ENCODE measurements around the gene SFMBT2. TPM values are rescaled to one million over a fixed set of nuclear protein-coding genes. Genes with fewer than 3 reads are reported as not detected.
A peak's percentile ranks its signal among the peaks of the same experiment; 100 is the strongest.

Gene SFMBT2
- total and polyA plus RNA-seq, 10 of the 15 experiments (the other 5 are each of a cell fraction or from before 2014, with no cell fraction given), result 2.8 to 29.6 (median 15.1) TPM

DNA sequence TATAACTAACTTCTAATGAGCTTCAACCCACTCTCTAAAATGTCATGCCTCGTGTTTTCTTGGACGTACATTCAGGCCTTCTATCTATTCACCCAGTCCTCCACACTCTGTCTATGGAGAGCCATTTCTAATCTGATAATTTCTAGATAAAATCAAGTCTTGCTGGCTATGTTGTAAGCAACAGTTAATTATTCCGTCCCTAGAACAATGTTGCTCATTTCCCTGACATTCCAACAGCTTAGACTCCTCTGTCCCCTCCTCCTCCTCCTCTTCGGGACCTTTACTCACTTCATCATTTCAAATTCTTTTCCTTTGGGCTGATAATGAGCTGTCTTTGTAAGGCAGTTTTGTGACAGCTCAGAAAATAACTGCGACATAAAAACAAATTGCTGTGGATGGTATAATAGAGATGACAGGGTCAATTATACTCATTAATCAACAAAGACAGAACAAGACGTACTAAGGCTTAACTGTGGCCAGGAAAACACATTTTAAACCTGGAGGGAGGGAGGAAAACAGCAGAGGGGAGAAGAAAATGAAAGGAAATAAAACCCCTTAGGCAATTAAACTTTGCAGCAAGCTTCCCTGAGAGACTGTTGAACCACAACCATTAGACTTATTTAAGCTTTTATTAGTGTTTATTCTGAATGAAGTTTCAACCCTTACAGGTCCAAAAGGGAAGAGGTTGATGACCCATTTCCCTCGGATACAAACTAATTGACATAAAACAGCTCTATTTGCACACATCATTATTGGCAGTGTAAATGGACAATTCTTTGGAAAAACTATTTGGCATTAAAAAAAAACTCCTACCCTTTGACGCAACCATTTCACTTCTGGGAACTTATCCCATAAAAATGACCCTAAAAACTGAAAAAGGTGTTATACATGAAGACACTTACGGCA lies 179.1 kb downstream of the SFMBT2 start:
- BruUV-seq (replicated peaks), result TSS peak; percentile 5
- 98% methylated on average over 9 of the region's 9 CpGs for WGBS (ENCODE audit: insufficient coverage, insufficient replicate concordance, low lambda C conversion rate, missing lambda C conversion rate)
- in situ Hi-C loops (cut with MboI), result no loop called here
- no peak for TF ChIP-seq SUZ12 (IDR thresholded peaks at IDR 0.05; ENCODE audit: unreplicated experiment)
- no peak for TF ChIP-seq CREM (IDR thresholded peaks at IDR 0.05; ENCODE audit: low read depth)
- TF ChIP-seq ZNF274 (IDR thresholded peaks at IDR 0.05; ENCODE audit: insufficient read depth, insufficient read length), result no peak
- no peak for TF ChIP-seq YBX1 (IDR thresholded peaks at IDR 0.05)
- no peak for TF ChIP-seq MYB (IDR thresholded peaks at IDR 0.05; ENCODE audit: borderline replicate concordance, low read depth, low read length)
- TF ChIP-seq MTA3 (IDR thresholded peaks at IDR 0.05; ENCODE audit: borderline replicate concordance, low read length), result no peak
- TF ChIP-seq, protein P1, sequence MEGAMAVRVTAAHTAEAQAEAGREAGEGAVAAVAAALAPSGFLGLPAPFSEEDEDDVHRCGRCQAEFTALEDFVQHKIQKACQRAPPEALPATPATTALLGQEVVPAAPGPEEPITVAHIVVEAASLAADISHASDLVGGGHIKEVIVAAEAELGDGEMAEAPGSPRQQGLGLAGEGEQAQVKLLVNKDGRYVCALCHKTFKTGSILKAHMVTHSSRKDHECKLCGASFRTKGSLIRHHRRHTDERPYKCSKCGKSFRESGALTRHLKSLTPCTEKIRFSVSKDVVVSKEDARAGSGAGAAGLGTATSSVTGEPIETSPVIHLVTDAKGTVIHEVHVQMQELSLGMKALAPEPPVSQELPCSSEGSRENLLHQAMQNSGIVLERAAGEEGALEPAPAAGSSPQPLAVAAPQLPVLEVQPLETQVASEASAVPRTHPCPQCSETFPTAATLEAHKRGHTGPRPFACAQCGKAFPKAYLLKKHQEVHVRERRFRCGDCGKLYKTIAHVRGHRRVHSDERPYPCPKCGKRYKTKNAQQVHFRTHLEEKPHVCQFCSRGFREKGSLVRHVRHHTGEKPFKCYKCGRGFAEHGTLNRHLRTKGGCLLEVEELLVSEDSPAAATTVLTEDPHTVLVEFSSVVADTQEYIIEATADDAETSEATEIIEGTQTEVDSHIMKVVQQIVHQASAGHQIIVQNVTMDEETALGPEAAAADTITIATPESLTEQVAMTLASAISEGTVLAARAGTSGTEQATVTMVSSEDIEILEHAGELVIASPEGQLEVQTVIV (IDR thresholded peaks at IDR 0.05; ENCODE audit: borderline replicate concordance, partially characterized antibody), result no peak
- TF ChIP-seq PML (IDR thresholded peaks at IDR 0.05; ENCODE audit: low read length), result no peak
- no peak for TF ChIP-seq BRCA1 (IDR thresholded peaks at IDR 0.05; ENCODE audit: low read depth, low read length)
- no peak for TF ChIP-seq MTA2 (IDR thresholded peaks at IDR 0.05; ENCODE audit: low read depth)
- TF ChIP-seq ZNF622 (IDR thresholded peaks at IDR 0.05), result no peak
- no peak for TF ChIP-seq ZNF384 (IDR thresholded peaks at IDR 0.05; ENCODE audit: borderline replicate concordance, low read depth, low read length)
- TF ChIP-seq POLR2AphosphoS2 (IDR thresholded peaks at IDR 0.05; ENCODE audit: low read depth, low read length), result no peak
- TF ChIP-seq, protein P2, sequence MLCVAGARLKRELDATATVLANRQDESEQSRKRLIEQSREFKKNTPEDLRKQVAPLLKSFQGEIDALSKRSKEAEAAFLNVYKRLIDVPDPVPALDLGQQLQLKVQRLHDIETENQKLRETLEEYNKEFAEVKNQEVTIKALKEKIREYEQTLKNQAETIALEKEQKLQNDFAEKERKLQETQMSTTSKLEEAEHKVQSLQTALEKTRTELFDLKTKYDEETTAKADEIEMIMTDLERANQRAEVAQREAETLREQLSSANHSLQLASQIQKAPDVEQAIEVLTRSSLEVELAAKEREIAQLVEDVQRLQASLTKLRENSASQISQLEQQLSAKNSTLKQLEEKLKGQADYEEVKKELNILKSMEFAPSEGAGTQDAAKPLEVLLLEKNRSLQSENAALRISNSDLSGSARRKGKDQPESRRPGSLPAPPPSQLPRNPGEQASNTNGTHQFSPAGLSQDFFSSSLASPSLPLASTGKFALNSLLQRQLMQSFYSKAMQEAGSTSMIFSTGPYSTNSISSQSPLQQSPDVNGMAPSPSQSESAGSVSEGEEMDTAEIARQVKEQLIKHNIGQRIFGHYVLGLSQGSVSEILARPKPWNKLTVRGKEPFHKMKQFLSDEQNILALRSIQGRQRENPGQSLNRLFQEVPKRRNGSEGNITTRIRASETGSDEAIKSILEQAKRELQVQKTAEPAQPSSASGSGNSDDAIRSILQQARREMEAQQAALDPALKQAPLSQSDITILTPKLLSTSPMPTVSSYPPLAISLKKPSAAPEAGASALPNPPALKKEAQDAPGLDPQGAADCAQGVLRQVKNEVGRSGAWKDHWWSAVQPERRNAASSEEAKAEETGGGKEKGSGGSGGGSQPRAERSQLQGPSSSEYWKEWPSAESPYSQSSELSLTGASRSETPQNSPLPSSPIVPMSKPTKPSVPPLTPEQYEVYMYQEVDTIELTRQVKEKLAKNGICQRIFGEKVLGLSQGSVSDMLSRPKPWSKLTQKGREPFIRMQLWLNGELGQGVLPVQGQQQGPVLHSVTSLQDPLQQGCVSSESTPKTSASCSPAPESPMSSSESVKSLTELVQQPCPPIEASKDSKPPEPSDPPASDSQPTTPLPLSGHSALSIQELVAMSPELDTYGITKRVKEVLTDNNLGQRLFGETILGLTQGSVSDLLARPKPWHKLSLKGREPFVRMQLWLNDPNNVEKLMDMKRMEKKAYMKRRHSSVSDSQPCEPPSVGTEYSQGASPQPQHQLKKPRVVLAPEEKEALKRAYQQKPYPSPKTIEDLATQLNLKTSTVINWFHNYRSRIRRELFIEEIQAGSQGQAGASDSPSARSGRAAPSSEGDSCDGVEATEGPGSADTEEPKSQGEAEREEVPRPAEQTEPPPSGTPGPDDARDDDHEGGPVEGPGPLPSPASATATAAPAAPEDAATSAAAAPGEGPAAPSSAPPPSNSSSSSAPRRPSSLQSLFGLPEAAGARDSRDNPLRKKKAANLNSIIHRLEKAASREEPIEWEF (IDR thresholded peaks at IDR 0.05; ENCODE audit: insufficient replicate concordance, low read depth, low read length), result no peak
- TF ChIP-seq, protein P3, sequence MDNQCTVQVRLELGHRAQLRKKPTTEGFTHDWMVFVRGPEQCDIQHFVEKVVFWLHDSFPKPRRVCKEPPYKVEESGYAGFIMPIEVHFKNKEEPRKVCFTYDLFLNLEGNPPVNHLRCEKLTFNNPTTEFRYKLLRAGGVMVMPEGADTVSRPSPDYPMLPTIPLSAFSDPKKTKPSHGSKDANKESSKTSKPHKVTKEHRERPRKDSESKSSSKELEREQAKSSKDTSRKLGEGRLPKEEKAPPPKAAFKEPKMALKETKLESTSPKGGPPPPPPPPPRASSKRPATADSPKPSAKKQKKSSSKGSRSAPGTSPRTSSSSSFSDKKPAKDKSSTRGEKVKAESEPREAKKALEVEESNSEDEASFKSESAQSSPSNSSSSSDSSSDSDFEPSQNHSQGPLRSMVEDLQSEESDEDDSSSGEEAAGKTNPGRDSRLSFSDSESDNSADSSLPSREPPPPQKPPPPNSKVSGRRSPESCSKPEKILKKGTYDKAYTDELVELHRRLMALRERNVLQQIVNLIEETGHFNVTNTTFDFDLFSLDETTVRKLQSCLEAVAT (IDR thresholded peaks at IDR 0.05), result no peak

More for the DNA sequence above, 179.1 kb downstream of the SFMBT2 start:
- no peaks in the 10 kb centered on the region for H4K20me1 ChIP-seq (ENCODE audit: control insufficient read depth, insufficient read depth)
- no peak overlapping the region for H3K4me3 ChIP-seq
- ChIA-PET SMC1A (ENCODE audit: uncharacterized antibody, unreplicated experiment) (interaction anchor here (0.6 to 0.9 kb wide), 2 partner anchors 12 to 115 kb away, joined by 3 read pairs; no protein-coding TSS in a partner anchor), POLR2A (no interaction called here), RAD21 (ENCODE audit: unreplicated experiment) (no interaction called here), CTCF (no interaction called here)
- FAIRE-seq (no peak), DNase-seq (ENCODE audit: low read depth, low spot score) (no peak), ATAC-seq (no peak)
- H3K79me2 ChIP-seq (ENCODE audit: control insufficient read depth, insufficient read depth, low read length), result no peaks in the 10 kb centered on the region
- H3K4me1 ChIP-seq (ENCODE audit: control insufficient read depth, insufficient read depth, low read length), result no peaks in the 10 kb centered on the region
- H3K9ac ChIP-seq (ENCODE audit: control insufficient read depth, insufficient read depth, low read length), result no peak overlapping the region
- no peak overlapping the region for H2AFZ ChIP-seq (ENCODE audit: control insufficient read depth, low read depth, low read length)
- H3K27ac ChIP-seq (ENCODE audit: control insufficient read depth, insufficient read depth), result no peak overlapping the region
- no peaks in the 10 kb centered on the region for H3K9me3 ChIP-seq (replicated peaks; ENCODE audit: control insufficient read depth, insufficient read depth, low read length)
- H3K4me2 ChIP-seq (ENCODE audit: control insufficient read depth, insufficient read depth), result no peak overlapping the region
- H3K27me3 ChIP-seq (replicated peaks in 1 of 2; ENCODE audit: control insufficient read depth in 2 of 2, insufficient read depth in 2 of 2, low read length in 1 of 2), result no peaks in the 10 kb centered on the region
- intact Hi-C loops (cut with micrococcal nuclease; ENCODE audit: unreplicated experiment), result no loop called here
- peaks cover 10 to 17% of the 10 kb centered on the region in 2 experiments for H3K36me3 ChIP-seq (ENCODE audit: control insufficient read depth in 2 of 2, insufficient read depth in 2 of 2, low read length in 1 of 2)
